Measurements from ENCODE around the gene NBAS.
"Not testable (repeated sequence)": the region's sequence is repeated elsewhere in the genome, so short reads cannot be mapped to it uniquely, and the experiment has no call there.

The NBAS gene

DNA sequence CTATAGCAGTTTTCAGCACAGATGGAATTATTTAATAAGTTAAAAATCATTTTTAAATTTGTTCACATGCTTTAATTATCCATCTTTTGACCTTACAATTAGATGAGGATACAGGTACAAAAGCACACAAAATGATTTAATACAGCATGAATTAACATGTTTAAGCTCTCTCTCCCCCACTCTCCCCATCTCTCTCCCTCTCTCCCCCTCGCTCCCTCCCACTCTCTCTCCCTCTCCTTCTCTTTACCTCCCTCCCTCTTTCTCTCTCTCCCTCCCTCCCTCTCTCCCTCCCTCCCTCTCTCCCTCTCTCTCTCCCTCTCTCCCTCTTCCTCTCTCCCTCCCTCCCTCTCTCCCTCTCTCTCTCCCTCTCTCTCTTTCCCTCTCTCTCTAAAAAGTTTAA is 7.6 kb downstream of the NBAS start:
- Histone ChIP-seq H3K27me3 (no peaks in the 10 kb centered on the region), H3K27ac (no peak overlapping the region), H4K20me1 (no peaks in the 10 kb centered on the region), H3K4me3 (no peak overlapping the region), H3K4me2 (no peak overlapping the region), H3K36me3 (peaks cover 47% of the 10 kb centered on the region), H3K9ac (no peak overlapping the region), H3K4me1 (0 out of 2 replicates have a peak, but pooled peaks cover under 1% of the 10 kb centered on the region), H3K9me3 (no peaks in the 10 kb centered on the region)
- TF ChIP-seq Cebpa-rat (IDR thresholded peaks at IDR 0.05), result no peak

DNA sequence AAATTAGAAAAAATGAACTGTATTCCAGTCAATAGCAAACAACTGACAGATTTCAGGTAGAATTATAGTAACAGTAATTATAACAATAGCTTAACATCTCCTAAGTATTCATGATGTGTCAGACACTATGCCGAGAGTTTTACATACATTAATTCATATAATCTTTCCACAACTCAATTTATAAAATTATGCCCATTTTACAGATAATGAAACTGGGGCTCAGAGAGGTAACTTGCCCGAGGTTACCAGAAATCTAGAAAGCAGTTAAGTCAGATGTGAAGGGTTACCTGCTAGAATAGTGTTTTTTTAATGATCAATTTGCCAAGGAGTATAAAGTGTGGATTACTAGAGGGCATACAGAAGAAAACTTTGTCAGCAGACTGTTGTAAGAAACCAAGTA is 12.2 kb downstream of the NBAS start:
- H3K4me3 ChIP-seq, result no peak overlapping the region
- H3K9ac ChIP-seq, result no peak overlapping the region
- no peak overlapping the region for H3K4me2 ChIP-seq
- no peaks in the 10 kb centered on the region for H3K4me1 ChIP-seq
- H3K27ac ChIP-seq, result no peak overlapping the region
- H3K27me3 ChIP-seq, result no peaks in the 10 kb centered on the region
- TF ChIP-seq Cebpa-rat (IDR thresholded peaks at IDR 0.05), result no peak
- no peaks in the 10 kb centered on the region for H4K20me1 ChIP-seq
- H3K36me3 ChIP-seq, result peaks cover 36% of the 10 kb centered on the region
- H3K9me3 ChIP-seq, result no peaks in the 10 kb centered on the region

DNA sequence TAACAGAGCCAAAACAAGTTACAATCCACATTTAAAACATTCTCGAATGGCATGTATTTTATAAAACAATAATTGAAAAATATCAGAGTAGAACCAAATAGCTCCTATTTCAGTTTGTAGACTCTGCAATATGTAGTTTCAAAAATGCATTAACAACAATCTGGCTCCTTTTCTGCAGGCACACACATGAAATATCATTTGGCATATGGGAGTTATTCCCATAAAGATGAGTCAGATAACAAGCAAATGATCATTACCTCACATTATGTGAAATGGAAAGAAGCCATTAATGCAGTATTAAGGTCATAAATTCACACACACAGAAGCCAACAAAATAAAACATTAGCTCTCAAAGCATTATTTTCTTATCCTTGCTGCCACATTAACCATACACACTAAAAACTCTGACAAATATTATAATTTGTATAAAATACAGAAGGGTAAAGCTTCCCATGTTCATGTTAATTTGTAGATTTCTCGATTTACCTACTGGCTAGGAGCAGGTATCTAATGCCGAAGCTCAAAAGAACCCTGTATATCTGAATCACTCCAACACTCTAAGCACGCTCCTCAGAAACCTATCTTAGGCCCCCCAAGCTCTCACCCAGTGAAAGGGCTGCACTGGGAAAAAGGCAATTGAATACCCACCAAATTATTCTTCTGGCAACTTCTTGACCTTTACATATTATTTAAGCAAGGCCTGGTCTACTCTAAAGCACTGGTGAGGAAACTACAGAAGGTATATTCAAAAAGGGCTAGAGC is 13.8 kb downstream of the NBAS start:
- no peaks in the 10 kb centered on the region for H3K27me3 ChIP-seq
- H3K4me3 ChIP-seq, result no peak overlapping the region
- peaks cover 28% of the 10 kb centered on the region for H3K36me3 ChIP-seq
- H3K27ac ChIP-seq, result no peak overlapping the region
- no peaks in the 10 kb centered on the region for H3K9me3 ChIP-seq
- H3K9ac ChIP-seq, result no peak overlapping the region
- H3K4me1 ChIP-seq, result no peaks in the 10 kb centered on the region
- H3K4me2 ChIP-seq, result no peak overlapping the region
- TF ChIP-seq Cebpa-rat (IDR thresholded peaks at IDR 0.05), result no peak
- no peaks in the 10 kb centered on the region for H4K20me1 ChIP-seq

DNA sequence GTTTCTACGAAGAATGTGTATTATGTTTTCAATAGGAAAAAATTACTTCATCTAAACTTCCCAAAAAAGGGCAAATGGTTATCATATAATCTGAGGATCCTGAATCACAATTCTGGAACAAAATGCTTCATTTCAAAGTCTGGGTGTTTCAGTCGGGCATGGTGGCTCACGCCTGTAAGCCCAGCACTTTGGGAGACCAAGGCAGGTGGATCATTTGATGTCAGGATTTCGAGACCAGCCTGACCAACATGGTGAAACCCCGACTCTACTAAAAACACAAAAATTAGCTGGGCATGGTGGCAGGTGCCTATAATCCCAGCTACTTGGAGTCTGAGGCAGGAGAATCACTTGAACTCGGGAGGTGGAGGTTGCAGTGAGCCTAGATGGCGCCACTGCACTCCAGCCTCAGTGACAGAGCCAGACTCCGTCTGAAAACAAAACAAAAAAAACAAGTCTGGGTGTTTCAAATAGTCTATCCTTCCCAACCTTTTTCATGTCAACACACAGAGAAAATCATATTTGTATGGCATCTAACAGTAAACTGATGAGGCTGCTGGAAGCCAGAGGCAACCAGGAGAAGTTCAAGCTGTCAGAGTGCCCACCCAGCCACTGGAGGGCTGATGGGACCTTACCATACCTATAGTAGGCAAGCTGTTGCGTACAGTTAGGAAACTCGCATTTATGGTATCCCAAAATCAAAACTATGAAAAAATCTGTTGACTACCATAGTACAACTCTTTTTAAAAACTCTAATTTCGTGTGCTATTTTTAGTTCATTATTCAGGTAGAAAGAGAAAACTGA is 14.6 kb downstream of the NBAS start:
- Histone ChIP-seq H3K9ac (no peak overlapping the region), H3K4me2 (no peak overlapping the region), H3K4me1 (no peaks in the 10 kb centered on the region), H3K27me3 (no peaks in the 10 kb centered on the region), H4K20me1 (no peaks in the 10 kb centered on the region), H3K4me3 (no peak overlapping the region), H3K36me3 (peaks cover 24% of the 10 kb centered on the region), H3K27ac (no peak overlapping the region), H3K9me3 (no peaks in the 10 kb centered on the region)
- TF ChIP-seq Cebpa-rat (IDR thresholded peaks at IDR 0.05), result no peak

DNA sequence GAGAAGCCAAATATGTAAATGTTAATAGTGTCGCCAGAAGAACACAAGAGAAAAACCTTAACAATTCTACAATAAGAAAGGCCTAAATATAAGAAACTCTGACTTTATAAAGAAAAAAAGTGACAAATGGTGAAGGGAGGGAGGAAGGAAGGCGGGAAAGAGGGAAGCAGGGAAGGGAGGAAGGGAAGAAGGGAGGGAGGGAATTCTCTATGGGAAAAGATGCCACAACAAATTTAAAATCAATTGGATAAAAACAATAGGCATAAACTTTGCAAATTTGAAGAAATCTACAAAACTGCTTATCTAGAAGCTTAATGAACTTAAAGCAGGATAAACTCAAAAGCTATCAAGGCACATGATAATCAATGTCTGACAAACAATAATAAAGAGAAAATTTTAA is 16.9 kb downstream of the NBAS start:
- no peaks in the 10 kb centered on the region for H3K27me3 ChIP-seq

DNA sequence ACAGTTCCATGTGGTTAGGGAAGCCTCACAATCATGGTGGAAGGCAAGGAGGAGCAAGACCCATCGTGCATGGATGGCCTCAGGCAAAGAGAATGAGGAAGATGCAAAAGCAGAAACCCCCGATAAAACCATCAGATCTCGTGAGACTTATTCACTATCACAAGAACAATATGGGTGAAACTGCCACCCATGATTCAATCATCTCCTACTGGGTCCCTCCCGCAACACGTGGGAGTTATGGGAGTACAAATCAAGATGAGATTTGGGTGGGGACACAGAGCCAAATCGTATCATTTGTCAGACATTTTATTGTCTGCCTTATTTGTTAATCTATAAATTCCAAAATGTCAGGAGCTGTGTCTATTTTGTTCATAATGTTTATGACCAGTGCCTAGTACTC is 17.6 kb downstream of the NBAS start:
- Histone ChIP-seq H3K4me3 (no peak overlapping the region), H3K27me3 (no peaks in the 10 kb centered on the region), H4K20me1 (no peaks in the 10 kb centered on the region), H3K4me1 (peaks cover 24% of the 10 kb centered on the region), H3K36me3 (peaks cover 6% of the 10 kb centered on the region), H3K9ac (no peak overlapping the region), H3K9me3 (no peaks in the 10 kb centered on the region), H3K4me2 (no peak overlapping the region), H3K27ac (no peak overlapping the region)
- TF ChIP-seq Cebpa-rat (IDR thresholded peaks at IDR 0.05), result no peak

More for the DNA sequence above, 16.9 kb downstream of the NBAS start:
- no peaks in the 10 kb centered on the region for H4K20me1 ChIP-seq
- peaks cover 17% of the 10 kb centered on the region for H3K4me1 ChIP-seq
- no peak overlapping the region for H3K4me2 ChIP-seq
- no peaks in the 10 kb centered on the region for H3K9me3 ChIP-seq
- H3K4me3 ChIP-seq, result no peak overlapping the region
- peaks cover 12% of the 10 kb centered on the region for H3K36me3 ChIP-seq
- H3K9ac ChIP-seq, result no peak overlapping the region
- no peak overlapping the region for H3K27ac ChIP-seq
- no peak for TF ChIP-seq Cebpa-rat (IDR thresholded peaks at IDR 0.05)

DNA sequence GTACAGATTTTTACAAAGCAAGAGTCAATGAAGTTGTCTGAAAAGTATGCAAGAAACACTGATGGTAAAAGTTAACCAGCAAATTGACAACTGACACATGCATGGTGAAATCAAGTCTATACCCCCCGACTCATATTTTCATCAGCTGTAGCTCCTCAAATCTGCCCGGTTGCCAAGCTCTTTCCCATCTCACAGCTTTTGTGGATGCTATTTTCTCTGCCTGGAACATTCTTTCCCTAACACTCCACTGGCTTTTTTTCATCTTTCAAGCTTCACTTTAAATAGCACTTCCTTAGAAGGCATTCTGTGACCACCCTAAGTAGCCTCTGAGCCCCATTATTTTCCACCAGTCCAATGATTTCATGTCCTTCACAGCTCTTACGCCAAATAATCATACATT is 18.1 kb downstream of the NBAS start:
- Histone ChIP-seq H3K9ac (no peak overlapping the region), H3K27ac (no peak overlapping the region), H3K4me3 (no peak overlapping the region), H3K27me3 (no peaks in the 10 kb centered on the region), H3K4me1 (peaks cover 28% of the 10 kb centered on the region), H3K4me2 (no peak overlapping the region), H3K9me3 (no peaks in the 10 kb centered on the region), H3K36me3 (peaks cover 2% of the 10 kb centered on the region; the same call in 1 of the 2 replicates), H4K20me1 (no peaks in the 10 kb centered on the region)
- no peak for TF ChIP-seq Cebpa-rat (IDR thresholded peaks at IDR 0.05)

DNA sequence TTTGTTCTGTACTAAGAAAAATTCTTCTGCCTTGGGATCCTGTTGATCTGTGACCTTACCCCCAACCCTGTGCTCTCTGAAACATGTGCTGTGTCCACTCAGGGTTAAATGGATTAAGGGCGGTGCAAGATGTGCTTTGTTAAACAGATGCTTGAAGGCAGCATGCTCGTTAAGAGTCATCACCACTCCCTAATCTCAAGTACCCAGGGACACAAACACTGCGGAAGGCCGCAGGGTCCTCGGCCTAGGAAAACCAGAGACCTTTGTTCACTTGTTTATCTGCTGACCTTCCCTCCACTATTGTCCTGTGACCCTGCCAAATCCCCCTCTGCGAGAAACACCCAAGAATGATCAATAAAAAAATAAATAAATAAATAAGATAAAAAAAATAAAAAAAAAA is 18.9 kb downstream of the NBAS start:
- H3K4me3 ChIP-seq, H3K27me3 ChIP-seq, H3K4me2 ChIP-seq, H3K27ac ChIP-seq, H4K20me1 ChIP-seq, H3K9ac ChIP-seq, H3K36me3 ChIP-seq, H3K9me3 ChIP-seq: not testable (repeated sequence)
- H3K4me1 ChIP-seq, result peaks cover 28% of the 10 kb centered on the region

DNA sequence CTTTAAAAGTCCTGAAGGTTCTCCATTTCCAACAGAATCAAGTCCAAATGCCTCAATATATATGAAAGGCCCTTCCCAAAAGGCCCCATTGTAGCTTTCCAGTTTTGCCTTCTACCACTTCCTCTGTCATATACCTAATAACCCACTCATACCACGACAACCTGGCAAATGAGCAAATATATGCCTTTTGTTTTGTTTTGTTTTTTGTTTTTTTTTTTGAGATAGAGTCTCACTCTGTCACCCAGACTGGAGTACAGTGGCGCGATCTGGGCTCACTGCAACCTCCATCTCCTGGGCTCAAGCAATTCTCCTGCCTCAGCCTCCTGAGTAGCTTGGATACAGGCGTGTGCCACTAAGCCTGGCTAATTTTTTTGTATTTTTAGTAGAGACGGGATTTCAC is 20.6 kb downstream of the NBAS start:
- not testable (repeated sequence) for H3K4me3 ChIP-seq, H3K9ac ChIP-seq, H3K36me3 ChIP-seq, H3K9me3 ChIP-seq, H3K27ac ChIP-seq, H4K20me1 ChIP-seq, H3K27me3 ChIP-seq
- Histone ChIP-seq H3K4me1 (peaks cover 28% of the 10 kb centered on the region), H3K4me2 (peak overlapping the region; percentile 39)

DNA sequence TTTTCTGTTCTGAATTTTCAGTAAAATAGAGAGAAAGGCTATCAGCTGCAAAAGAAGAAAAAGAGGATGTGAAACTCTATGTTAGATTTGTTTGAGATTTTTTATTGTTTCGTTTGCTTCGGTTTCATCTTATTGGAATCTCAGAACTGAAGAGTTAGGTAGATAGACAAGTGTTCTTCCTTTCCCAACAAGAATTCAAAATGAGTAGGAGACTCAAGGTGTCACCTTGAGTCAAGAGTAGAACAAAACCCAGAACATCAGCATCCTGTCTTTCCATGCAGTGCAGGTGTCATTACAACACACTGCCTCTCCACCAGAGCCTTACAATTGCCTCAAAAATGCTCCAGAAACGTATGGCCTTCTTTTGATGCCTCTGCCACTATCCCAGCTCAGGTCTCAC is 21.1 kb downstream of the NBAS start:
- no peaks in the 10 kb centered on the region for H3K9me3 ChIP-seq
- H3K36me3 ChIP-seq, result peaks cover 3% of the 10 kb centered on the region
- no peak overlapping the region for H3K9ac ChIP-seq
- no peak overlapping the region; the same call in 1 of the 2 replicates for H3K27ac ChIP-seq
- H3K4me2 ChIP-seq, result peak overlapping the region; percentile 39
- no peaks in the 10 kb centered on the region for H3K27me3 ChIP-seq
- H3K4me3 ChIP-seq, result no peak overlapping the region
- TF ChIP-seq Cebpa-rat (IDR thresholded peaks at IDR 0.05), result no peak
- peaks cover 28% of the 10 kb centered on the region for H3K4me1 ChIP-seq
- no peaks in the 10 kb centered on the region for H4K20me1 ChIP-seq
